Uterus (tissue), 4 donors: ENCODE data around the gene NEMP2. TPM values are rescaled to one million over a fixed set of nuclear protein-coding genes. Genes with fewer than 3 reads are reported as not detected.
A peak's percentile ranks its signal among the peaks of the same experiment; 100 is the strongest.

ENCODE experiments used
- DNase-seq, 2 donors: peaks; one replicate each; pipeline ENCODE4 v3.0.0-alpha.2; 2019 to 2020
- H3K27ac ChIP-seq, 2 donors: fragments of 200-600 bp; sonication (generic); 1 replicate in 1 of 2; 2 replicates in 1 of 2; pipeline ENCODE4 v1.5.1; 2016 to 2018
- H3K27me3 ChIP-seq, 2 donors: fragments of 200-600 bp; sonication (generic); one replicate each; pipeline ENCODE4 v1.5.1; 2018 to 2019; ENCODE audit warnings: control low read depth in 1 of 2
- H3K36me3 ChIP-seq, 2 donors: fragments of 200-600 bp; sonication (generic); one replicate each; pipeline ENCODE4 v1.5.1; 2019; ENCODE audit warnings: control low read depth in 1 of 2
- H3K4me1 ChIP-seq, 2 donors: fragments of 200-600 bp; sonication (generic); one replicate each; pipeline ENCODE4 v1.5.1; 2018 to 2019; ENCODE audit warnings: control low read depth in 1 of 2
- H3K4me3 ChIP-seq, 2 donors: fragments of 200-600 bp; sonication (generic); 1 replicate in 1 of 2; 2 replicates in 1 of 2; pipeline ENCODE4 v1.5.1; 2018 to 2019; ENCODE audit warnings: mild to moderate bottlenecking in 1 of 2
- H3K9me3 ChIP-seq, 2 donors: fragments of 200-600 bp; sonication (generic); one replicate each; pipeline ENCODE4 v1.5.1; 2019; ENCODE audit warnings: control low read depth in 1 of 2
- CTCF ChIP-seq, 4 experiments: fragments of 200-600 bp in 2 of 4; fragments of 450-650 bp in 2 of 4; sonication (generic) in 2 of 4; IDR thresholded peaks; one replicate each; pipeline ENCODE4 v1.5.1; 2016 to 2019; ENCODE audit warnings: antibody characterized with exemption in 4 of 4, mild to moderate bottlenecking in 2 of 4, moderate library complexity in 1 of 4
- POLR2A ChIP-seq, 2 donors: fragments of 450-650 bp; IDR thresholded peaks; one replicate each; pipeline ENCODE4 v1.6.1; 2016; ENCODE audit warnings: antibody characterized with exemption in 2 of 2, mild to moderate bottlenecking in 1 of 2, moderate library complexity in 1 of 2
- intact Hi-C: fragments of 100-400 bp; cut with DNase I; formaldehyde crosslinking; loops from one replicate; pipeline ENCODE4 v1.15.1; 2023; ENCODE audit warnings: low total_unique reads
- total RNA-seq, 4 donors: library from RNA; depleted of rRNA in 3 of 4; stranded (reverse); fragments of >200 nt in 3 of 4; gene quantifications; one replicate each; pipeline versions ENCODE4 v1.1.0 to v1.2.4, GENCODE V29; 2014 to 2023
- donor health status: DM: yes; HTN: yes; CAD: no.

The NEMP2 gene
- total RNA-seq, 4 donors from 2014 or later, result 2.0 to 16.5 (median 5.7) TPM

DNA sequence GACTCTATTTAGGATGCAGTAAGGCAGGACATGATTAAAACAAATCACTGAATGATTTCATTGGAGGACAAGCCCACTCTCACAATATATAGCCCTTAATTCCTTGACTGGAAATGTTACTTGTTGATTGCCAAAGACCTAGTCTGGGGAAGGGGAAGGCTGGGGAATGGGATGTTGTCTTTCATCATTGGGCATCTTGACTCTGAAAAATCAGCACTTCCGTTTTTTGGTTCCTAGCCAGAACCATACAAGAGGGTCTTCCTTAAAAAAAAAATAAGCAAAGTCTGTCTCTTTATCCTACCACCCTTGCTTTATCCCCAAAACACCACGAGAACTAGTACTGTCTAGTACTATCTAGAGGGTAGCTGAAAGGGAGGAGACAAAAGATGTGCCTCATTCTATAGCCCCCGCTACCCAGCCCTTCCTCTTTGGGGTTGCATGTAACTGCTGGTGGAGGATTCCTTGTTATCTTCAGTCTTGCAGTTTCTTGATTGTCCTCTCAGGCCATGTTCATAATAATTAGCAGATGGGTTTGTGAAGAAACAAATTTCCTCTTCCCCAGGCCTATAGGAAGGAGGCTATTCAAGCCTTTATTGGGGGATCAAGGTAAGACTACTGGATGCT, 55.8 kb downstream of the NEMP2 start:
- Histone ChIP-seq H3K4me1 (no peaks in the 10 kb centered on the region), H3K36me3 (no peaks in the 10 kb centered on the region), H3K27ac (peak overlapping the region; percentile 42 to 80), H3K9me3 (no peaks in the 10 kb centered on the region), H3K4me3 (no peak overlapping the region), H3K27me3 (no peaks in the 10 kb centered on the region)
- TF ChIP-seq POLR2A (IDR thresholded peaks at IDR 0.05) (no peak), CTCF (IDR thresholded peaks at IDR 0.05) (no peak)
- DNase-seq, result no peak
- intact Hi-C loops, result no loop called here

DNA sequence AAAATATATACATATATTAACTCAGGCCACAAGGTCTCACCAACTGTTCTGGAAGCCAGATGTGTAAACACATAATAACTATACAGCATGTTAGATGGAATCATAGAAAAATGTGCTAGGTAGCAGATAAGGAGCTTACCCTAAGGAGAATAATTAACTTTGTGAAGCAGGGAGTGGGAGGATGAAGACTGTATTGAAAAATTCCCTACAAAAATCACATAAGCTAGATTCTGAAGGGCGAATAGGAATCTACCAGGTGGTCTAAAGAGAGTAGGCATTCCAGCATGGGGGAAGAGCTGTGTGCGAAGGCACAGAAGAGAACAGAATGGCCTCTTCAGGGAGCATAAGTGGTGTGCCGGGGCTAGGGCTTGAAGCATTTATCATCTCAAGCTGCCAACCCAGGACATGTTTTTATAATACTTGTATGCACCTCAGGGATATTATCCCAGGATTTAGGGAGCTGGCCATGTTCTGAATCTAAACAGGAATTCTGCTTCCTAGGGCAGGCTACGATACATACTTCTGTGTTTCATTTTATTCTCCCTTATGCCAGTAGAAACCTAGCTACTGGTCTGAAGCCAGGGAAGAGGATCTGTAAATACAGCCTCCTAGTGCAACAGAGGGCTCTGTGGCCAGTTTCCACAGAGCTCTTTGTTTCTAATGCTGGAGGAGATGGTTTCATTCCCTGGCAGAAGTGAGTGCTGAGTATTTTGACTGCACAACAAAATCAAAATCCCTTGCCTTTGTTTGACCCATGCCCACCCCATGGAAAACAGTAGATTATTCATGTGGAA, 56.7 kb downstream of the NEMP2 start:
- TF ChIP-seq CTCF (IDR thresholded peaks at IDR 0.05), result no peak
- TF ChIP-seq POLR2A (IDR thresholded peaks at IDR 0.05), result no peak
- Histone ChIP-seq H3K27ac (peak overlapping the region; percentile 42 to 80), H3K36me3 (no peaks in the 10 kb centered on the region), H3K9me3 (no peaks in the 10 kb centered on the region), H3K4me1 (no peaks in the 10 kb centered on the region), H3K4me3 (no peak overlapping the region), H3K27me3 (no peaks in the 10 kb centered on the region)
- no peak for DNase-seq
- intact Hi-C loops, result no loop called here

- Histone ChIP-seq H3K36me3 (no peaks in the 10 kb centered on the region), H3K9me3 (no peaks in the 10 kb centered on the region), H3K4me3 (no peak overlapping the region), H3K27ac (peak overlapping the region; percentile 74 to 79), H3K4me1 (peaks cover 16% of the 10 kb centered on the region in 2 donors), H3K27me3 (no peaks in the 10 kb centered on the region)
- DNase-seq, result no peak
- intact Hi-C loops, result no loop called here
- no peak for TF ChIP-seq CTCF (IDR thresholded peaks at IDR 0.05)
- TF ChIP-seq POLR2A (IDR thresholded peaks at IDR 0.05), result no peak
Measured at GRCh38 chr2:190470256-190470826, 64.2 kb downstream of the NEMP2 start.

GRCh38 chr2:190469771-190470170, 64.8 kb downstream of the NEMP2 start:
- peak overlapping the region; percentile 74 to 79 for H3K27ac ChIP-seq
- peaks cover 16% of the 10 kb centered on the region in 2 donors for H3K4me1 ChIP-seq
- no peak overlapping the region for H3K4me3 ChIP-seq
- TF ChIP-seq POLR2A (IDR thresholded peaks at IDR 0.05), result no peak
- peak in 1 of 4 experiments; percentile 8 for TF ChIP-seq CTCF (IDR thresholded peaks at IDR 0.05)
- H3K36me3 ChIP-seq, result no peaks in the 10 kb centered on the region
- peak; percentile 33 to 63 for DNase-seq
- H3K27me3 ChIP-seq, result no peaks in the 10 kb centered on the region
- no peaks in the 10 kb centered on the region for H3K9me3 ChIP-seq
- intact Hi-C loops, result no loop called here
